IMR-90 (cell line): ENCODE data around the gene ROS1. TPM values are rescaled to one million over a fixed set of nuclear protein-coding genes. Genes with fewer than 3 reads are reported as not detected.

Experiments used
- ATAC-seq: fragments of 200-7000 bp; cut with Tn5 transposase; 2 replicates; pipeline ENCODE4 v1.9.1; 2020; ENCODE audit warnings: low read depth, mild to moderate bottlenecking, moderate library complexity
- BruUV-seq: library from RNA; stranded (reverse); fragments of 400-500 nt; replicated peaks from 2 replicates; lab custom pipeline; 2021; lab: Mats Ljungman, UMichigan
- CTCF ChIA-PET: fragments of 300-600 bp; formaldehyde crosslinking; extraction: SDS; loops from one replicate; lab custom pipeline; 2021; ENCODE audit warnings: antibody characterized with exemption; lab: Yijun Ruan, JAX
- POLR2A ChIA-PET: fragments of 300-600 bp; sonication (Branson Sonifier 250); formaldehyde crosslinking; loops from one replicate; lab custom pipeline; 2022; ENCODE audit warnings: antibody characterized with exemption; ENCODE audit not compliant: unreplicated experiment; lab: Charles Lee
- DNase-seq: peaks from one replicate; pipeline ENCODE4 v3.0.0; 2013
- H2AFZ ChIP-seq: replicated peaks from 2 replicates; pipeline ENCODE3; 2013; ENCODE audit warnings: low read length, mild to moderate bottlenecking; ENCODE audit not compliant: poor library complexity
- H2AK5ac ChIP-seq: 2 replicates; pipeline ENCODE4 v1.6.1; 2013; ENCODE audit warnings: low read depth, low read length, inconsistent platforms
- H2AK9ac ChIP-seq: replicated peaks from 2 replicates; pipeline ENCODE3; 2013; ENCODE audit warnings: mild to moderate bottlenecking, low read depth, low read length, moderate library complexity; ENCODE audit not compliant: poor library complexity
- H2BK120ac ChIP-seq: 2 replicates; pipeline ENCODE4 v1.6.1; 2013; ENCODE audit warnings: low read depth, low read length, inconsistent platforms
- H2BK15ac ChIP-seq: 3 replicates; pipeline ENCODE4 v1.6.1; 2013; ENCODE audit warnings: low read depth, low read length, inconsistent platforms
- H2BK20ac ChIP-seq: 2 replicates; pipeline ENCODE4 v1.6.1; 2013; ENCODE audit warnings: low read depth, mild to moderate bottlenecking, inconsistent platforms, low read length, moderate library complexity
- H2BK5ac ChIP-seq: 2 replicates; pipeline ENCODE4 v1.6.1; 2013; ENCODE audit warnings: mild to moderate bottlenecking, low read depth, low read length, inconsistent platforms; ENCODE audit not compliant: poor library complexity, severe bottlenecking
- H3K14ac ChIP-seq: replicated peaks from 2 replicates; pipeline ENCODE4 v1.6.1; 2013; ENCODE audit warnings: low read depth, low read length, inconsistent platforms
- H3K18ac ChIP-seq: 2 replicates; pipeline ENCODE4 v1.6.1; 2013; ENCODE audit warnings: low read depth, low read length, control low read depth
- H3K23ac ChIP-seq: 2 replicates; pipeline ENCODE4 v1.6.1; 2013; ENCODE audit warnings: low read depth, low read length, inconsistent platforms
- H3K27ac ChIP-seq: 2 replicates; pipeline ENCODE4 v1.5.1; 2013; ENCODE audit warnings: mild to moderate bottlenecking, control low read depth, low read length; ENCODE audit not compliant: insufficient read depth
- H3K27me3 ChIP-seq: 2 replicates; pipeline ENCODE4 v1.6.1; 2013; ENCODE audit warnings: low read length; ENCODE audit not compliant: control insufficient read depth, insufficient read depth
- H3K36me3 ChIP-seq: 2 replicates; pipeline ENCODE4 v1.6.1; 2013; ENCODE audit warnings: low read length, mixed read lengths; ENCODE audit not compliant: control insufficient read depth, insufficient read depth
- H3K4ac ChIP-seq: 2 replicates; pipeline ENCODE4 v1.6.1; 2013; ENCODE audit warnings: low read depth, low read length, inconsistent platforms
- H3K4me1 ChIP-seq: 2 replicates; pipeline ENCODE4 v1.6.1; 2013; ENCODE audit warnings: low read length, mixed read lengths; ENCODE audit not compliant: control insufficient read depth, insufficient read depth
- H3K4me2 ChIP-seq: 2 replicates; pipeline ENCODE4 v1.6.1; 2013; ENCODE audit warnings: low read depth, mild to moderate bottlenecking, control low read depth, low read length, moderate library complexity
- H3K4me3 ChIP-seq: 2 replicates; pipeline ENCODE4 v1.5.1; 2013; ENCODE audit warnings: low read depth, mild to moderate bottlenecking, control low read depth, low read length, moderate library complexity; ENCODE audit not compliant: insufficient read depth
- H3K56ac ChIP-seq: 2 replicates; pipeline ENCODE4 v1.6.1; 2013; ENCODE audit warnings: low read length, inconsistent platforms; ENCODE audit not compliant: insufficient read depth; ENCODE audit errors: extremely low read depth
- H3K79me1 ChIP-seq, 2 experiments: 2 replicates each; pipeline ENCODE4 v1.6.1; 2013; ENCODE audit warnings: low read length in 2 of 2, inconsistent platforms in 1 of 2, low read depth in 1 of 2
- H3K9ac ChIP-seq: 2 replicates; pipeline ENCODE4 v1.6.1; 2013; ENCODE audit warnings: low read depth, low read length, control low read depth
- H3K9me1 ChIP-seq: 2 replicates; pipeline ENCODE4 v1.6.1; 2013; ENCODE audit warnings: low read length, inconsistent platforms; ENCODE audit not compliant: insufficient read depth
- H3K9me3 ChIP-seq: 2 replicates; pipeline ENCODE4 v1.6.1; 2013; ENCODE audit warnings: low read length; ENCODE audit not compliant: control insufficient read depth, insufficient read depth
- H4K20me1 ChIP-seq: 2 replicates; pipeline ENCODE4 v1.6.1; 2013; ENCODE audit warnings: low read length, inconsistent platforms; ENCODE audit not compliant: insufficient read depth
- H4K5ac ChIP-seq: 2 replicates; pipeline ENCODE4 v1.6.1; 2013; ENCODE audit warnings: mild to moderate bottlenecking, low read depth, low read length, control low read depth
- H4K8ac ChIP-seq, 2 experiments: 2 replicates each; pipeline ENCODE4 v1.6.1; 2013; ENCODE audit warnings: low read depth in 2 of 2, low read length in 2 of 2, control low read depth in 1 of 2, inconsistent platforms in 1 of 2
- H4K91ac ChIP-seq: 2 replicates; pipeline ENCODE4 v1.6.1; 2013; ENCODE audit warnings: low read depth, low read length, inconsistent platforms; ENCODE audit not compliant: insufficient read depth
- BHLHE40 ChIP-seq: fragments of 150-350 bp; IDR thresholded peaks from 2 replicates; pipeline ENCODE4 v1.6.1; 2016; ENCODE audit warnings: mild to moderate bottlenecking, low read depth, low read length
- CHD1 ChIP-seq: IDR thresholded peaks from 2 replicates; pipeline ENCODE4 v1.6.1; 2012; ENCODE audit warnings: low read depth, low read length, improper control_type of control experiment
- FOS ChIP-seq: fragments of 150-350 bp; IDR thresholded peaks from 2 replicates; pipeline ENCODE4 v1.6.1; 2016; ENCODE audit warnings: low read depth, low read length
- MXI1 ChIP-seq: IDR thresholded peaks from 2 replicates; pipeline ENCODE4 v1.6.1; 2012; ENCODE audit warnings: low read depth, mild to moderate bottlenecking, low read length, moderate library complexity, borderline replicate concordance
- NFE2L2 ChIP-seq: fragments of 150-350 bp; IDR thresholded peaks from 2 replicates; pipeline ENCODE4 v1.6.1; 2016; ENCODE audit warnings: low read depth, mild to moderate bottlenecking, low read length
- RAD21 ChIP-seq: IDR thresholded peaks from 2 replicates; pipeline ENCODE4 v1.6.1; 2012; ENCODE audit warnings: low read length, improper control_type of control experiment
- RCOR1 ChIP-seq: IDR thresholded peaks from 2 replicates; pipeline ENCODE4 v1.6.1; 2012; ENCODE audit warnings: mild to moderate bottlenecking, low read length, improper control_type of control experiment; ENCODE audit not compliant: insufficient replicate concordance
- USF2 ChIP-seq: fragments of 150-350 bp; IDR thresholded peaks from 2 replicates; pipeline ENCODE4 v1.6.1; 2017; ENCODE audit warnings: mild to moderate bottlenecking, antibody characterized with exemption, low read length, low read depth
- WGBS, 2 experiments: methylation state at CpG; one replicate each; pipeline versions ENCODE4 v1.1.5 to v1.1.7; 2013; ENCODE audit warnings: missing lambda C conversion rate in 2 of 2; ENCODE audit not compliant: insufficient read length in 1 of 2; ENCODE audit errors: extremely low coverage in 2 of 2; 5-methylcytosine and 5-hydroxymethylcytosine counted together
- dilution Hi-C: fragments of 300-500 bp; cut with HindIII; formaldehyde crosslinking; loops from one replicate; pipeline ENCODE4 v1.14.3; 2018; ENCODE audit warnings: low sequenced_read_pairs; ENCODE audit not compliant: unreplicated experiment
- in situ Hi-C: fragments of 300-500 bp; cut with MboI; formaldehyde crosslinking; loops from 3 replicates; pipeline ENCODE4 v1.14.3; 2019; ENCODE audit warnings: low sequenced_read_pairs, inconsistent platforms, mixed read lengths
- intact Hi-C: fragments of 100-400 bp; cut with micrococcal nuclease; formaldehyde crosslinking; loops from 2 replicates; pipeline ENCODE4 v1.10.0; 2022
- polyA plus RNA-seq, 3 experiments: library from polyadenylated mRNA; depleted of rRNA; stranded (reverse); fragments of >200 nt; gene quantifications; 2 replicates each; pipeline ENCODE4 v1.2.3, GENCODE V29; 2012; ENCODE audit warnings: low replicate concordance in 1 of 3
- total RNA-seq: library from RNA; depleted of rRNA; stranded (reverse); fragments of >200 nt; gene quantifications from 2 replicates; pipeline ENCODE4 v1.2.3, GENCODE V29; 2012

ROS1 gene
- total and polyA plus RNA-seq, 2 of the 4 experiments (the other 2 are of a cell fraction), result under 0.01 to 0.03 TPM

GRCh38 chr6:117425431-117426153 lies at the start of gene ROS1 (continued):
- no peak for TF ChIP-seq USF2

- Histone ChIP-seq H2AK9ac (no peak overlapping the region), H3K36me3 (no peaks in the 10 kb centered on the region), H2AK5ac (no peak overlapping the region), H3K27me3 (no peaks in the 10 kb centered on the region; the same call in 1 of the 2 replicates), H3K18ac (no peak overlapping the region), H3K4me3 (no peak overlapping the region), H3K4ac (no peak overlapping the region), H3K79me1 (no peaks in the 10 kb centered on the region), H3K14ac (no peak overlapping the region), H2BK15ac (no peak overlapping the region), H3K4me1 (no peaks in the 10 kb centered on the region), H3K9me1 (no peaks in the 10 kb centered on the region), H2BK5ac (no peak overlapping the region), H3K4me2 (no peak overlapping the region), H4K5ac (no peak overlapping the region), H4K91ac (no peak overlapping the region), H3K9me3 (no peaks in the 10 kb centered on the region), H4K20me1 (no peaks in the 10 kb centered on the region), H3K27ac (no peak overlapping the region), H3K23ac (no peak overlapping the region), H2AFZ (no peak overlapping the region), H2BK120ac (no peak overlapping the region), H3K9ac (no peak overlapping the region), H2BK20ac (no peak overlapping the region), H4K8ac (no peak overlapping the region), H3K56ac (no peak overlapping the region)
- CTCF ChIA-PET, result interaction anchor here (0.8 kb wide), 1 partner anchor 82 kb away, joined by 3 read pairs; no protein-coding TSS in a partner anchor
- WGBS, 2 experiments, result no CpG with 5 or more reads among the region's 1 CpG
- POLR2A ChIA-PET, result no interaction called here
- intact Hi-C loops (no loop called here), in situ Hi-C loops (no loop called here), dilution Hi-C loops (no loop called here)
- ATAC-seq (no peak), DNase-seq (no peak)
- TF ChIP-seq CHD1 (no peak), RAD21 (no peak), RCOR1 (no peak), USF2 (no peak), MXI1 (no peak), BHLHE40 (no peak), FOS (no peak), NFE2L2 (no peak)
- no TSS peak for BruUV-seq
These were observed 47.7 kb upstream of the ROS1 start for GRCh38 chr6:117473401-117473800.
